ENCODE results near the gene OR56A5. TPM values are rescaled to one million over a fixed set of nuclear protein-coding genes. Genes with fewer than 3 reads are reported as not detected.

OR56A5 gene
- total RNA-seq (not detected), polyA plus RNA-seq (ENCODE audit: insufficient read length in 2 of 2) (not detected)
- long read RNA-seq, donor 1 = 0 reads
- long read RNA-seq, donor 2 = 0 reads
- long read RNA-seq, donor 3 = 0 reads
- long read RNA-seq, donor 4 = 0 reads

- Histone ChIP-seq H3K36me3 (ENCODE audit: control insufficient read depth, insufficient read depth, low read length) (no peaks in the 10 kb centered on the region), H3K4me1 (ENCODE audit: control insufficient read depth, insufficient read depth, low read length) (no peaks in the 10 kb centered on the region), H3K4me3 (ENCODE audit: low read depth, low read length) (no peak within 1 kb of the TSS), H3K27ac (ENCODE audit: low read depth, low read length) (no peak within 1 kb of the TSS), H3K27me3 (ENCODE audit: control insufficient read depth, insufficient read depth, low read length) (no peaks in the 10 kb centered on the region), H3K9me3 (ENCODE audit: control insufficient read depth, insufficient read depth, low read length) (no peaks in the 10 kb centered on the region)
- no peak for DNase-seq (ENCODE audit: low read depth in 4 of 6, low spot score in 6 of 6)
These were observed at the start of gene OR56A5 for GRCh38 chr11:5968394-5968793. OR56A5 (minus strand) TSS chr11:5968494; CDS start chr11:5968494, 0 bp downstream.

GRCh38 chr11:6013042-6013441, 44.7 kb upstream of the OR56A5 start:
- 93% methylated on average over 3 of the region's 3 CpGs for WGBS (ENCODE audit: insufficient coverage)
- no peak overlapping the region for H3K27ac ChIP-seq (ENCODE audit: low read depth, low read length)
- no peaks in the 10 kb centered on the region for H3K4me1 ChIP-seq (ENCODE audit: control insufficient read depth, insufficient read depth, low read length)
- H3K9me3 ChIP-seq (ENCODE audit: control insufficient read depth, insufficient read depth, low read length) = peaks cover 2% of the 10 kb centered on the region
- no peaks in the 10 kb centered on the region for H3K27me3 ChIP-seq (ENCODE audit: control insufficient read depth, insufficient read depth, low read length)
- no peak for DNase-seq (ENCODE audit: low read depth in 4 of 6, low spot score in 6 of 6)
- H3K36me3 ChIP-seq (ENCODE audit: control insufficient read depth, insufficient read depth, low read length) = no peaks in the 10 kb centered on the region
- no peak overlapping the region for H3K4me3 ChIP-seq (ENCODE audit: low read depth, low read length)

- Histone ChIP-seq H3K27me3 (ENCODE audit: control insufficient read depth, insufficient read depth, low read length) (no peaks in the 10 kb centered on the region), H3K4me1 (ENCODE audit: control insufficient read depth, insufficient read depth, low read length) (no peaks in the 10 kb centered on the region), H3K27ac (ENCODE audit: low read depth, low read length) (no peak overlapping the region), H3K4me3 (ENCODE audit: low read depth, low read length) (no peak overlapping the region), H3K9me3 (ENCODE audit: control insufficient read depth, insufficient read depth, low read length) (peaks cover 2% of the 10 kb centered on the region), H3K36me3 (ENCODE audit: control insufficient read depth, insufficient read depth, low read length) (no peaks in the 10 kb centered on the region)
- WGBS (ENCODE audit: insufficient coverage) = 84% methylated on average over 3 of the region's 4 CpGs
- DNase-seq (ENCODE audit: low read depth in 4 of 6, low spot score in 6 of 6) = no peak
These were observed 43.9 kb upstream of the OR56A5 start for GRCh38 chr11:6012035-6012668.

- Histone ChIP-seq H3K27ac (ENCODE audit: low read depth, low read length) (no peak within 1 kb of the TSS), H3K9me3 (ENCODE audit: control insufficient read depth, insufficient read depth, low read length) (no peaks in the 10 kb centered on the region), H3K27me3 (ENCODE audit: control insufficient read depth, insufficient read depth, low read length) (no peaks in the 10 kb centered on the region), H3K36me3 (ENCODE audit: control insufficient read depth, insufficient read depth, low read length) (no peaks in the 10 kb centered on the region), H3K4me3 (ENCODE audit: low read depth, low read length) (no peak within 1 kb of the TSS), H3K4me1 (ENCODE audit: control insufficient read depth, insufficient read depth, low read length) (no peaks in the 10 kb centered on the region)
- DNase-seq (ENCODE audit: low read depth in 4 of 6, low spot score in 6 of 6) = no peak
These were observed 38.6 kb upstream of the OR56A5 start, which contains the start of gene OR56A4 for GRCh38 chr11:6006846-6007245. OR56A4 (minus strand) TSS chr11:6006946; CDS start chr11:6002992, 3,954 bp downstream.

- no peak overlapping the region for H3K27ac ChIP-seq (ENCODE audit: low read depth, low read length)
- no peaks in the 10 kb centered on the region for H3K9me3 ChIP-seq (ENCODE audit: control insufficient read depth, insufficient read depth, low read length)
- no peaks in the 10 kb centered on the region for H3K27me3 ChIP-seq (ENCODE audit: control insufficient read depth, insufficient read depth, low read length)
- no peaks in the 10 kb centered on the region for H3K4me1 ChIP-seq (ENCODE audit: control insufficient read depth, insufficient read depth, low read length)
- H3K4me3 ChIP-seq (ENCODE audit: low read depth, low read length) = no peak overlapping the region
- H3K36me3 ChIP-seq (ENCODE audit: control insufficient read depth, insufficient read depth, low read length) = no peaks in the 10 kb centered on the region
- no peak for DNase-seq (ENCODE audit: low read depth in 4 of 6, low spot score in 6 of 6)
These were observed 38.1 kb upstream of the OR56A5 start for GRCh38 chr11:6006395-6006794.

- 87% methylated on average over 5 of the region's 7 CpGs for WGBS (ENCODE audit: insufficient coverage)
- H3K4me1 ChIP-seq (ENCODE audit: control insufficient read depth, insufficient read depth, low read length) = no peaks in the 10 kb centered on the region
- no peaks in the 10 kb centered on the region for H3K36me3 ChIP-seq (ENCODE audit: control insufficient read depth, insufficient read depth, low read length)
- H3K9me3 ChIP-seq (ENCODE audit: control insufficient read depth, insufficient read depth, low read length) = no peaks in the 10 kb centered on the region
- H3K4me3 ChIP-seq (ENCODE audit: low read depth, low read length) = no peak overlapping the region
- no peak overlapping the region for H3K27ac ChIP-seq (ENCODE audit: low read depth, low read length)
- no peaks in the 10 kb centered on the region for H3K27me3 ChIP-seq (ENCODE audit: control insufficient read depth, insufficient read depth, low read length)
- DNase-seq (ENCODE audit: low read depth in 4 of 6, low spot score in 6 of 6) = no peak
These were observed 34.0 kb upstream of the OR56A5 start for GRCh38 chr11:6002202-6002699.

GRCh38 chr11:5994791-5995190, 26.5 kb upstream of the OR56A5 start:
- WGBS (ENCODE audit: insufficient coverage) = 86% methylated on average over 14 of the region's 14 CpGs

GRCh38 chr11:5992604-5993251, 24.4 kb upstream of the OR56A5 start:
- whole genome bisulfite sequencing (ENCODE audit: insufficient coverage) = no CpG with 5 or more reads among the region's 3 CpGs

More at GRCh38 chr11:5994791-5995190, 26.5 kb upstream of the OR56A5 start:
- H3K36me3 ChIP-seq (ENCODE audit: control insufficient read depth, insufficient read depth, low read length) = no peaks in the 10 kb centered on the region
- H3K9me3 ChIP-seq (ENCODE audit: control insufficient read depth, insufficient read depth, low read length) = no peaks in the 10 kb centered on the region
- no peak for DNase-seq (ENCODE audit: low read depth in 4 of 6, low spot score in 6 of 6)
- H3K27me3 ChIP-seq (ENCODE audit: control insufficient read depth, insufficient read depth, low read length) = no peaks in the 10 kb centered on the region
- no peaks in the 10 kb centered on the region for H3K4me1 ChIP-seq (ENCODE audit: control insufficient read depth, insufficient read depth, low read length)
- no peak overlapping the region for H3K27ac ChIP-seq (ENCODE audit: low read depth, low read length)
- H3K4me3 ChIP-seq (ENCODE audit: low read depth, low read length) = no peak overlapping the region

GRCh38 chr11:5992150-5992549, 23.9 kb upstream of the OR56A5 start:
- H3K36me3 ChIP-seq (ENCODE audit: control insufficient read depth, insufficient read depth, low read length) = no peaks in the 10 kb centered on the region
- H3K4me1 ChIP-seq (ENCODE audit: control insufficient read depth, insufficient read depth, low read length) = no peaks in the 10 kb centered on the region
- no peak for DNase-seq (ENCODE audit: low read depth in 4 of 6, low spot score in 6 of 6)
- H3K4me3 ChIP-seq (ENCODE audit: low read depth, low read length) = no peak overlapping the region
- no peak overlapping the region for H3K27ac ChIP-seq (ENCODE audit: low read depth, low read length)
- H3K9me3 ChIP-seq (ENCODE audit: control insufficient read depth, insufficient read depth, low read length) = no peaks in the 10 kb centered on the region
- H3K27me3 ChIP-seq (ENCODE audit: control insufficient read depth, insufficient read depth, low read length) = no peaks in the 10 kb centered on the region
- WGBS (ENCODE audit: insufficient coverage) = 90% methylated on average over 2 of the region's 3 CpGs

More at GRCh38 chr11:5992604-5993251, 24.4 kb upstream of the OR56A5 start:
- Histone ChIP-seq H3K9me3 (ENCODE audit: control insufficient read depth, insufficient read depth, low read length) (no peaks in the 10 kb centered on the region), H3K4me1 (ENCODE audit: control insufficient read depth, insufficient read depth, low read length) (no peaks in the 10 kb centered on the region), H3K4me3 (ENCODE audit: low read depth, low read length) (no peak overlapping the region), H3K27ac (ENCODE audit: low read depth, low read length) (no peak overlapping the region), H3K27me3 (ENCODE audit: control insufficient read depth, insufficient read depth, low read length) (no peaks in the 10 kb centered on the region), H3K36me3 (ENCODE audit: control insufficient read depth, insufficient read depth, low read length) (no peaks in the 10 kb centered on the region)
- no peak for DNase-seq (ENCODE audit: low read depth in 4 of 6, low spot score in 6 of 6)

GRCh38 chr11:5989203-5989602, 20.9 kb upstream of the OR56A5 start:
- H3K27ac ChIP-seq (ENCODE audit: low read depth, low read length) = no peak overlapping the region
- WGBS (ENCODE audit: insufficient coverage) = no CpG with 5 or more reads among the region's 4 CpGs
- no peaks in the 10 kb centered on the region for H3K27me3 ChIP-seq (ENCODE audit: control insufficient read depth, insufficient read depth, low read length)
- H3K4me3 ChIP-seq (ENCODE audit: low read depth, low read length) = no peak overlapping the region
- no peaks in the 10 kb centered on the region for H3K9me3 ChIP-seq (ENCODE audit: control insufficient read depth, insufficient read depth, low read length)
- no peaks in the 10 kb centered on the region for H3K36me3 ChIP-seq (ENCODE audit: control insufficient read depth, insufficient read depth, low read length)
- H3K4me1 ChIP-seq (ENCODE audit: control insufficient read depth, insufficient read depth, low read length) = no peaks in the 10 kb centered on the region
- no peak for DNase-seq (ENCODE audit: low read depth in 4 of 6, low spot score in 6 of 6)

All from spinal cord (tissue), 10 donors.